H1 (cell line): ENCODE results near the gene MAGI1. TPM values are rescaled to one million over a fixed set of nuclear protein-coding genes. Genes with fewer than 3 reads are reported as not detected.

Experiments
- CTCF ChIA-PET: fragments of 300-600 bp; sonication (Branson Sonifier 250); formaldehyde crosslinking; loops from one replicate; lab custom pipeline; 2021; ENCODE audit not compliant: partially characterized antibody; lab: Charles Lee
- POLR2A ChIA-PET: fragments of 300-600 bp; sonication (Branson Sonifier 250); formaldehyde crosslinking; loops from one replicate; lab custom pipeline; 2021; ENCODE audit warnings: inconsistent platforms; ENCODE audit not compliant: partially characterized antibody; lab: Charles Lee
- DNase-seq, 2 experiments: peaks; one replicate each; pipeline versions ENCODE4 v3.0.0 to v3.0.0-alpha.2; 2010 to 2022; ENCODE audit warnings: low spot score in 2 of 2, low read depth in 1 of 2, mixed read lengths in 1 of 2
- FAIRE-seq: peaks from 2 replicates; lab custom pipeline; 2011; peaks lifted over from hg19 to GRCh38; lab: Jason Lieb, UNC
- H2AFZ ChIP-seq: 2 replicates; pipeline ENCODE4 v1.8.1; 2012; ENCODE audit warnings: low read length, inconsistent platforms
- H2AK5ac ChIP-seq: 2 replicates; pipeline ENCODE4 v1.6.1; 2013; ENCODE audit warnings: low read depth, low read length
- H2BK120ac ChIP-seq: replicated peaks from 2 replicates; pipeline ENCODE3; 2013; ENCODE audit warnings: low read depth, low read length, inconsistent platforms
- H2BK12ac ChIP-seq: 2 replicates; pipeline ENCODE4 v1.6.1; 2013; ENCODE audit warnings: low read depth, low read length
- H2BK15ac ChIP-seq: 2 replicates; pipeline ENCODE4 v1.6.1; 2013; ENCODE audit warnings: low read length
- H2BK20ac ChIP-seq: 2 replicates; pipeline ENCODE4 v1.6.1; 2013; ENCODE audit warnings: low read length
- H2BK5ac ChIP-seq: 2 replicates; pipeline ENCODE4 v1.6.1; 2013; ENCODE audit warnings: low read depth, low read length
- H3K14ac ChIP-seq: 2 replicates; pipeline ENCODE4 v1.6.1; 2013; ENCODE audit warnings: inconsistent platforms; ENCODE audit not compliant: insufficient read length
- H3K18ac ChIP-seq: 2 replicates; pipeline ENCODE4 v1.6.1; 2013; ENCODE audit warnings: low read length; ENCODE audit errors: extremely low read depth
- H3K23ac ChIP-seq: 2 replicates; pipeline ENCODE4 v1.6.1; 2013; ENCODE audit warnings: inconsistent platforms; ENCODE audit not compliant: insufficient read length
- H3K23me2 ChIP-seq: 2 replicates; pipeline ENCODE4 v1.6.1; 2013; ENCODE audit warnings: low read depth, low read length
- H3K27ac ChIP-seq: 2 replicates; pipeline ENCODE4 v1.6.1; 2011; ENCODE audit warnings: low read depth, low read length, inconsistent platforms
- H3K27me3 ChIP-seq, 4 experiments: replicated peaks in 1 of 4; 1 replicate in 1 of 4; 2 replicates in 3 of 4; pipeline versions ENCODE4 v1.6.1 to v1.8.1; 2011 to 2013; ENCODE audit warnings: low read length in 3 of 4, mild to moderate bottlenecking in 3 of 4, inconsistent platforms in 2 of 4, mixed read lengths in 2 of 4, moderate library complexity in 1 of 4; ENCODE audit not compliant: control insufficient read depth in 3 of 4, insufficient read depth in 3 of 4; ENCODE audit errors: extremely low read depth in 1 of 4
- H3K36me3 ChIP-seq, 4 experiments: 2 replicates each; pipeline versions ENCODE4 v1.6.1 to v1.8.1; 2011 to 2013; ENCODE audit warnings: mild to moderate bottlenecking in 4 of 4, low read length in 3 of 4, moderate library complexity in 2 of 4, control low read depth in 1 of 4, inconsistent platforms in 1 of 4; ENCODE audit not compliant: insufficient read depth in 4 of 4, control insufficient read depth in 2 of 4
- H3K4ac ChIP-seq: replicated peaks from 2 replicates; pipeline ENCODE3; 2013; ENCODE audit warnings: low read length, low read depth, mixed read lengths, inconsistent platforms; ENCODE audit not compliant: insufficient read length
- H3K4me1 ChIP-seq, 4 experiments: replicated peaks in 1 of 4; 1 replicate in 1 of 4; 2 replicates in 3 of 4; pipeline versions ENCODE4 v1.6.1 to v1.8.1; 2011 to 2013; ENCODE audit warnings: low read length in 3 of 4, inconsistent platforms in 2 of 4, mixed read lengths in 1 of 4; ENCODE audit not compliant: insufficient read depth in 4 of 4, control insufficient read depth in 3 of 4
- H3K4me2 ChIP-seq, 2 experiments: 2 replicates each; pipeline versions ENCODE4 v1.6.1 to v1.8.1; 2011 to 2013; ENCODE audit warnings: low read depth in 2 of 2, low read length in 2 of 2, control low read depth in 1 of 2, inconsistent platforms in 1 of 2, mild to moderate bottlenecking in 1 of 2; ENCODE audit not compliant: insufficient read depth in 1 of 2
- H3K4me3 ChIP-seq, 4 experiments: fragments of 200-600, 300-600 bp in 1 of 4; sonication (generic), shearing (Covaris generic), sonication (Bioruptor Twin) in 1 of 4; 2 replicates each; pipeline versions ENCODE4 v1.5.1 to v1.8.1; 2011 to 2016; ENCODE audit warnings: low read length in 4 of 4, low read depth in 3 of 4, control low read depth in 2 of 4, inconsistent platforms in 2 of 4, mild to moderate bottlenecking in 2 of 4, mixed read lengths in 1 of 4, moderate library complexity in 1 of 4; ENCODE audit not compliant: insufficient read depth in 2 of 4; ENCODE audit errors: extremely low read depth in 1 of 4
- H3K56ac ChIP-seq: replicated peaks from 2 replicates; pipeline ENCODE3; 2013; ENCODE audit warnings: low read depth, mild to moderate bottlenecking, mixed read lengths, low read length, inconsistent platforms; ENCODE audit not compliant: insufficient read length
- H3K79me1 ChIP-seq: 2 replicates; pipeline ENCODE4 v1.6.1; 2013; ENCODE audit warnings: low read depth, low read length, control low read depth
- H3K79me2 ChIP-seq, 2 experiments: 2 replicates each; pipeline versions ENCODE4 v1.6.1 to v1.8.1; 2012 to 2013; ENCODE audit warnings: low read length in 2 of 2, mild to moderate bottlenecking in 2 of 2, inconsistent platforms in 1 of 2; ENCODE audit not compliant: insufficient read depth in 2 of 2, control insufficient read depth in 1 of 2
- H3K9ac ChIP-seq, 4 experiments: replicated peaks in 1 of 4; 1 replicate in 1 of 4; 2 replicates in 3 of 4; pipeline versions ENCODE4 v1.6.1 to v1.8.1; 2011 to 2013; ENCODE audit warnings: low read depth in 3 of 4, low read length in 3 of 4, control low read depth in 2 of 4, mild to moderate bottlenecking in 2 of 4, moderate library complexity in 2 of 4, inconsistent platforms in 1 of 4; ENCODE audit errors: extremely low read depth in 1 of 4
- H3K9me3 ChIP-seq, 2 experiments: 2 replicates each; pipeline versions ENCODE4 v1.6.1 to v1.8.1; 2012 to 2013; ENCODE audit warnings: mild to moderate bottlenecking in 2 of 2, moderate library complexity in 2 of 2, control low read depth in 1 of 2, inconsistent platforms in 1 of 2, low read depth in 1 of 2, low read length in 1 of 2, mixed read lengths in 1 of 2; ENCODE audit not compliant: insufficient read depth in 2 of 2
- H4K20me1 ChIP-seq, 2 experiments: replicated peaks in 1 of 2; 2 replicates each; pipeline versions ENCODE3 to v1.8.1; 2011 to 2013; ENCODE audit warnings: inconsistent platforms in 2 of 2, low read length in 2 of 2, mild to moderate bottlenecking in 1 of 2; ENCODE audit not compliant: insufficient read depth in 2 of 2, control insufficient read depth in 1 of 2
- H4K5ac ChIP-seq: 2 replicates; pipeline ENCODE4 v1.6.1; 2013; ENCODE audit warnings: low read length, low read depth, mixed read lengths, inconsistent platforms; ENCODE audit not compliant: insufficient read length
- H4K8ac ChIP-seq: 2 replicates; pipeline ENCODE4 v1.8.0; 2013; ENCODE audit warnings: mild to moderate bottlenecking, moderate library complexity, low read length, inconsistent platforms; ENCODE audit not compliant: insufficient read depth; ENCODE audit errors: extremely low read depth
- H4K91ac ChIP-seq: replicated peaks from 2 replicates; pipeline ENCODE3; 2013; ENCODE audit warnings: low read length, mixed read lengths, inconsistent platforms; ENCODE audit not compliant: insufficient read length
- CTBP2 ChIP-seq: IDR thresholded peaks from 2 replicates; pipeline ENCODE4 v1.7.0; 2011; ENCODE audit warnings: borderline replicate concordance, mild to moderate bottlenecking, moderate library complexity, mixed read lengths, low read length; ENCODE audit not compliant: insufficient read depth, insufficient read length
- E2F6 ChIP-seq: IDR thresholded peaks from 2 replicates; pipeline ENCODE4 v1.6.1; 2012; ENCODE audit warnings: inconsistent platforms
- HDAC6 ChIP-seq: IDR thresholded peaks from one replicate; pipeline ENCODE4 v1.7.1; 2012; ENCODE audit warnings: low read depth, mild to moderate bottlenecking, inconsistent platforms, low read length, moderate library complexity
- JUND ChIP-seq: IDR thresholded peaks from 2 replicates; pipeline ENCODE4 v1.6.1; 2011; ENCODE audit warnings: mild to moderate bottlenecking, improper control_type of control experiment, low read length
- KDM1A ChIP-seq: fragments of 200-600, 300-600 bp; sonication (generic); IDR thresholded peaks from 2 replicates; pipeline ENCODE4 v1.7.1; 2016; ENCODE audit warnings: mild to moderate bottlenecking, low read length, borderline replicate concordance
- KDM5A ChIP-seq: fragments of 200-600 bp; IDR thresholded peaks from 2 replicates; pipeline ENCODE4 v1.7.1; 2012; ENCODE audit warnings: mild to moderate bottlenecking, low read length, inconsistent platforms, mixed read lengths
- PHF8 ChIP-seq: fragments of 200-600 bp; sonication (generic); conservative IDR thresholded peaks from 2 replicates; pipeline ENCODE4 v1.7.1; 2012; ENCODE audit warnings: low read depth, mild to moderate bottlenecking, inconsistent platforms, low read length, moderate library complexity
- POLR2A ChIP-seq, 2 experiments: IDR thresholded peaks; 1 replicate in 1 of 2; 2 replicates in 1 of 2; pipeline ENCODE4 v1.6.1; 2011; ENCODE audit warnings: low read depth in 2 of 2, low read length in 2 of 2, mild to moderate bottlenecking in 2 of 2; ENCODE audit errors: control extremely low read depth in 1 of 2
- POU5F1 ChIP-seq: IDR thresholded peaks from 2 replicates; pipeline ENCODE4 v1.6.1; 2011; ENCODE audit warnings: low read depth, mild to moderate bottlenecking, low read length, moderate library complexity
- SAP30 ChIP-seq: fragments of 300-600 bp; sonication (generic); IDR thresholded peaks from 2 replicates; pipeline ENCODE4 v1.7.1; 2012; ENCODE audit warnings: low read length, moderate library complexity, mild to moderate bottlenecking, inconsistent platforms; ENCODE audit not compliant: insufficient read depth, insufficient replicate concordance
- SRF ChIP-seq: IDR thresholded peaks from 2 replicates; pipeline ENCODE4 v1.6.1; 2011; ENCODE audit warnings: mild to moderate bottlenecking, low read depth, low read length, moderate library complexity
- SUZ12 ChIP-seq: fragments of 200-600 bp; sonication (generic); IDR thresholded peaks from 2 replicates; pipeline ENCODE4 v1.6.1; 2012; ENCODE audit warnings: mild to moderate bottlenecking, inconsistent platforms, low read length, moderate library complexity, mixed read lengths
- TAF7 ChIP-seq: optimal IDR thresholded peaks from 2 replicates; pipeline ENCODE3; 2011; ENCODE audit warnings: low read depth, mild to moderate bottlenecking, inconsistent platforms, low read length, moderate library complexity, borderline replicate concordance
- YY1 ChIP-seq: IDR thresholded peaks from 2 replicates; pipeline ENCODE4 v1.6.1; 2011; ENCODE audit warnings: low read depth, mild to moderate bottlenecking, low read length
- WGBS, 2 experiments: shearing (Covaris generic) in 1 of 2; methylation state at CpG; one replicate each; pipeline versions ENCODE4 v1.1.6 to v1.1.7; 2013 to 2015; ENCODE audit warnings: low lambda C conversion rate in 2 of 2, mixed read lengths in 2 of 2, inconsistent platforms in 1 of 2, low coverage in 1 of 2, missing lambda C conversion rate in 1 of 2; ENCODE audit not compliant: insufficient replicate concordance in 2 of 2, insufficient coverage in 1 of 2, insufficient read length in 1 of 2; ENCODE audit errors: extremely low coverage in 1 of 2, missing lambda C conversion rate in 1 of 2; 5-methylcytosine and 5-hydroxymethylcytosine counted together
- polyA plus RNA-seq, 7 experiments: library from polyadenylated mRNA; depleted of rRNA in 3 of 7; stranded (reverse) in 5 of 7; unstranded in 2 of 7; fragments of >200 nt in 5 of 7; fragments of 200-250 nt in 2 of 7; gene quantifications; 1 replicate in 5 of 7; 2 replicates in 1 of 7; 4 replicates in 1 of 7; pipeline versions ENCODE4 v1.2.1 to v1.2.3, GENCODE V29; 2011 to 2013; ENCODE audit warnings: missing spikeins in 2 of 7, mixed read lengths in 2 of 7
- total RNA-seq: library from RNA; stranded (reverse); fragmentation: NEBNext Ultra II Directional; extraction: Animal tissue kit (Norgen Biotek cat#: 25700); gene quantifications from 2 replicates; pipeline ENCODE4 v1.2.1, GENCODE V29; 2021

MAGI1 gene
- total and polyA plus RNA-seq, 2 of the 8 experiments (the other 6 are each of a cell fraction or from before 2014, with no cell fraction given): 19.8 to 78.0 TPM

GRCh38 chr3:65614585-65614984 lies 424.1 kb downstream of the MAGI1 start:
- no peak overlapping the region for H2AFZ ChIP-seq
- no peak overlapping the region for H3K4ac ChIP-seq
- no peak overlapping the region for H4K5ac ChIP-seq
- H2BK5ac ChIP-seq: no peak overlapping the region
- no peak overlapping the region for H4K91ac ChIP-seq
- no peak overlapping the region for H3K27ac ChIP-seq
- H2AK5ac ChIP-seq: no peak overlapping the region
- no peak overlapping the region for H3K23ac ChIP-seq
- no peaks in the 10 kb centered on the region for H3K79me1 ChIP-seq
- CTCF ChIA-PET: interaction anchor here (1.1 to 2.0 kb wide), 5 partner anchors 11 to 136 kb away, joined by 3 to 8 read pairs (median 3); no protein-coding TSS in a partner anchor
- WGBS, 2 experiments: 91% methylated on average over 2 of the region's 2 CpGs; no CpG with 5 or more reads in 1 of the 2 experiments
- H3K56ac ChIP-seq: no peak overlapping the region
- POLR2A ChIA-PET: interaction anchor here (5.4 kb wide), 1 partner anchor 17 kb away, joined by 28 read pairs; no protein-coding TSS in a partner anchor
- no peak overlapping the region for H2BK20ac ChIP-seq
- H2BK15ac ChIP-seq: no peak overlapping the region
- H3K4me1 ChIP-seq: peaks cover 0 to 8% (median under 1%) of the 10 kb centered on the region in 4 experiments; a peak in 1 of 7 replicates
- no peaks in the 10 kb centered on the region for H4K20me1 ChIP-seq
- no peaks in the 10 kb centered on the region; the same call in 1 of the 2 replicates for H3K23me2 ChIP-seq
- H3K14ac ChIP-seq: no peak overlapping the region
- H3K4me3 ChIP-seq: no peak overlapping the region
- no peak overlapping the region for H3K18ac ChIP-seq
- no peak overlapping the region for H2BK120ac ChIP-seq
- no peak for FAIRE-seq
- no peak overlapping the region for H4K8ac ChIP-seq
- DNase-seq: no peak
- no peak overlapping the region for H3K4me2 ChIP-seq
- no peaks in the 10 kb centered on the region for H3K27me3 ChIP-seq
- no peak overlapping the region for H3K9ac ChIP-seq
- H2BK12ac ChIP-seq: no peak overlapping the region
- no peaks in the 10 kb centered on the region for H3K36me3 ChIP-seq
- no peaks in the 10 kb centered on the region for H3K9me3 ChIP-seq
- H3K79me2 ChIP-seq: no peaks in the 10 kb centered on the region
- TF ChIP-seq E2F6 (no peak), JUND (no peak), POLR2A (IDR thresholded peaks at IDR 0.05; ENCODE audit: control extremely low read depth in 1 of 2, low read depth in 2 of 2, low read length in 2 of 2) (no peak), KDM5A (no peak), YY1 (no peak), POU5F1 (no peak), CTBP2 (no peak), PHF8 (no peak), KDM1A (no peak), HDAC6 (no peak), SUZ12 (no peak), TAF7 (no peak), SAP30 (no peak), SRF (no peak)
